GM18873 (cell line): ENCODE data around the gene DRICH1.
"Not testable (repeated sequence)": the region's sequence is repeated elsewhere in the genome, so short reads cannot be mapped to it uniquely, and the experiment has no call there.

Experiments used
- ATAC-seq: cut with Tn5 transposase; IDR thresholded peaks from one replicate; pipeline ENCODE4 v1.9.1; 2021; ENCODE audit warnings: mild to moderate bottlenecking, moderate library complexity, moderate number of reproducible peaks; ENCODE audit not compliant: unreplicated experiment, low FRiP score

The DRICH1 gene

GRCh38 chr22:23570681-23571080, 61.4 kb downstream of the DRICH1 start:
- ATAC-seq, result no peak

DNA sequence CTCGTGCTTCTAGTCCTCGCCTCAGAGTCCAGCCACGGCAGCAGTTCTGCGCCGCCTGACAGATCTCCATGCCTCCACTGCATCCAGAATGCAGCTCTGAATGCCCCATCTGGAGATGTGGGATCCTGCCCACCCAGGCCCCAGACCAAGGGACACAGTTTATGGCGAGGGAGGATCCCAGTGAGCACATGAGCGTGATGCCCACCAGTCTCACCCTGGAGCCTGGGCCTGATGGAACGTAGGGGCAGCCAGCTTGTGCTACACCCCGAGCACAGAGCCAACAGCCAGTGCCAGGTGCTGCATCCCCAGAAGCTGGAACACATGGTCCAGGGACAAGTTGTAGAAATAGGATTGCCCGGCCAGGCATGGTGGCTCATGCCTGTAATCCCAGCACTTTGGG, 62.4 kb downstream of the DRICH1 start:
- ATAC-seq, result no peak

- no peak for ATAC-seq
Measured at GRCh38 chr22:23569291-23569690, 62.8 kb downstream of the DRICH1 start.

- no peak for ATAC-seq
Measured at GRCh38 chr22:23566705-23567475, 65.2 kb downstream of the DRICH1 start.

- no peak for ATAC-seq
Measured at GRCh38 chr22:23565915-23566704, 66.0 kb downstream of the DRICH1 start.

GRCh38 chr22:23565305-23565914, 66.7 kb downstream of the DRICH1 start:
- no peak for ATAC-seq

DNA sequence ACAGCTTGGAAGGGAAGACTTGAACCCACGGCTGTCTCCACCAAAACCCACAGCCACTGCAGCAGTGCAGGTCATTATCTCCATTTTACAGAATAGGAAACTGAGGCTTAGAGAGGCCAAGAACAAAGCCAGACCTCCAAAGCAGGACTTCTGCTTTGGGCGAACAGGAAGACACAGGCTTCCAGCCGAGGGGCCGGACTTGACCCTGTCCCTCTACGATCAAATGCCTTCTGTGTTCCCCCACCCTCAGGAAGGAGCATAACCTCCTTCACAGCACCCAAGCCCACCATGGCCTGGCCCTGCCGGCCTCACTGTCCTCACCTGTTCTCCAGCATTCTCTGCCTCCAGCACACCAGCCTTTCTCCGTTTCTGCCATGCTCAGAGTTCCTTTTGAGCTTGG, 67.8 kb downstream of the DRICH1 start:
- no peak for ATAC-seq

DNA sequence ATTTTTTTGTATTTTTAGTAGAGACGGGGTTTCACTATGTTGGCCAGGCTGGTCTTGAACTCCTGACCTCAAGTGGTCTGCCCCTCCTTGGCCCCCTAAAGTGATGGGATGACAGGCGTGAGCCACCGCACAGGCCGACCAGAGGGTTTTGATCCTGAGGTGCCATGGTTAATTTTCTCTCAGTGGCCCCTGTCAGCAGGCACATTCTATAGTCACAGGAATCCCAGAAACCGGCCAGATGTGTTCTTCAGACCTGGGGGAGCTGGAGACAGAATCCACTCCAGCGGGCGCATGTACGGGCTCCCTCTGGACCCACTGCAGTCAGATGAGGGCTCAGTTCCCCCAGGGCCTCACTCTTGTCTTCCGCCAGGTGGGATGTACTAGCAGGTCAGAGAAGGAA, 69.0 kb downstream of the DRICH1 start:
- ATAC-seq, result no peak

DNA sequence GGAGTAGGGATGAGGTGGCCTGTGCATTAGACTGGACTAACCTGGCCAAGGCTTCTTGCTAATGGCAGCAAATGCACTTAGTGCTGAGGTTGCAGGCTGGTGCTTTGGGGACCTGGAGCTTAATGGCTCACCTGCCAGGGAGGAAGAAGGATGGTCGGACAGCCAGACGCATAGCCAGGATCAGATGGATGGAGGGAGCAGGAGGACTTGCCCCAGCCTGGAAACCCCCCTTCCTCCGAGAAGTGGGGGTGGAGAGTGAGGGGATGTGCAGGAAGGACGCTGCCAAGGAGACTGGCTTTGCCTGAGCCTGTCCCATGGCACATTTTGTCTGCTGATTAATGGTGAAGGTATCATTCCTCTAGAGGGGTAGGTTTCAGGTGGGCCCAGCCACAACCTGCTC, 69.9 kb downstream of the DRICH1 start:
- no peak for ATAC-seq

DNA sequence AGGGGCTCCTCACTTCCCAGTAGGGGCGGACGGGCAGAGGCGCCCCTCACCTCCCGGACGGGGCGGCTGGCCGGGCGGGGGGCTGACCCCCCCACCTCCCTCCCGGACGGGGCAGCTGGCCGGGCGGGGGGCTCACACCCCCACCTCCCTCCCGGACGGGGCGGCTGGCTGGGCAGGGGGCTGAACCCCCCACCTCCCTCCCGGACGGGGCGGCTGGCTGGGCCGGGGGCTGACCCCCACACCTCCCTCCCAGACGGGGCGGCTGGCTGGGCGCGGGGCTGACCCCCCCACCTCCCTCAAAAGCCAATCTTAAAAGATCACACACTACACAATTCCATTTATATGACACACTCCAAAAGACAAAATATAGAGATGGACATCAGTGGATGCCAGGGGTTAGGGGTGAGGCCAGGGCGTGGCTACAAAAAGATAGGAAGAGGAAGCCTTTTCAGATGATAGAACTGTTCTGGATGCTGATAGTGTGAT, 71.1 kb downstream of the DRICH1 start:
- not testable (repeated sequence) for ATAC-seq

- ATAC-seq, result not testable (repeated sequence)
Measured at GRCh38 chr22:23560215-23560614, 71.9 kb downstream of the DRICH1 start.
